Neutrophil (primary cell): ENCODE measurements around the gene ELP6.
A peak's percentile ranks its signal among the peaks of the same experiment; 100 is the strongest.
"Not testable (repeated sequence)": the region's sequence is repeated elsewhere in the genome, so short reads cannot be mapped to it uniquely, and the experiment has no call there.

Source experiments
- H3K27ac ChIP-seq: fragments of 200-600 bp; sonication (generic); 2 replicates; pipeline ENCODE4 v1.5.1; 2016; ENCODE audit warnings: mild to moderate bottlenecking, moderate library complexity
- H3K27me3 ChIP-seq: fragments of 200-600 bp; sonication (generic); 2 replicates; pipeline ENCODE4 v1.6.0; 2016; ENCODE audit warnings: mild to moderate bottlenecking
- H3K36me3 ChIP-seq: fragments of 200-600 bp; sonication (generic); 2 replicates; pipeline ENCODE4 v1.5.1; 2017
- H3K4me1 ChIP-seq, 2 experiments: fragments of 200-600 bp in 1 of 2; sonication (generic) in 1 of 2; 1 replicate in 1 of 2; 2 replicates in 1 of 2; pipeline versions ENCODE4 v1.5.1 to v1.6.1; 2013 to 2016; ENCODE audit warnings: low read depth in 1 of 2, low read length in 1 of 2, mild to moderate bottlenecking in 1 of 2, moderate library complexity in 1 of 2; ENCODE audit not compliant: control insufficient read depth in 1 of 2, insufficient read depth in 1 of 2
- H3K4me3 ChIP-seq, 2 experiments: fragments of 200-600 bp in 1 of 2; sonication (generic) in 1 of 2; 1 replicate in 1 of 2; 2 replicates in 1 of 2; pipeline ENCODE4 v1.5.1; 2013 to 2016; ENCODE audit warnings: low read depth in 1 of 2, low read length in 1 of 2, mild to moderate bottlenecking in 1 of 2, moderate library complexity in 1 of 2
- H3K9me3 ChIP-seq: fragments of 200-600 bp; sonication (generic); 2 replicates; pipeline ENCODE4 v1.5.1; 2016
- CTCF ChIP-seq: fragments of 200-600 bp; sonication (generic); IDR thresholded peaks from 2 replicates; pipeline ENCODE4 v1.5.1; 2016; ENCODE audit warnings: antibody characterized with exemption

The ELP6 gene

GRCh38 chr3:47520756-47521155 is 7.2 kb upstream of the ELP6 start:
- Histone ChIP-seq H3K36me3 (no peaks in the 10 kb centered on the region), H3K27ac (no peak overlapping the region), H3K9me3 (no peaks in the 10 kb centered on the region), H3K4me3 (no peak overlapping the region), H3K4me1 (peaks cover 0 to 4% of the 10 kb centered on the region in 2 experiments), H3K27me3 (no peaks in the 10 kb centered on the region)
- TF ChIP-seq CTCF: no peak

GRCh38 chr3:47517937-47518336 is 4.4 kb upstream of the ELP6 start:
- Histone ChIP-seq H3K9me3 (no peaks in the 10 kb centered on the region), H3K27ac (no peak overlapping the region), H3K27me3 (no peaks in the 10 kb centered on the region), H3K36me3 (no peaks in the 10 kb centered on the region), H3K4me3 (no peak overlapping the region), H3K4me1 (peaks cover under 1 to 4% of the 10 kb centered on the region in 2 experiments)
- TF ChIP-seq CTCF: no peak

- H3K36me3 ChIP-seq: no peaks in the 10 kb centered on the region
- H3K4me1 ChIP-seq: peaks cover 6 to 7% of the 10 kb centered on the region in 2 experiments
- H3K9me3 ChIP-seq: no peaks in the 10 kb centered on the region
- no peak overlapping the region for H3K27ac ChIP-seq
- no peak for TF ChIP-seq CTCF
- no peaks in the 10 kb centered on the region for H3K27me3 ChIP-seq
- no peak overlapping the region for H3K4me3 ChIP-seq
Observed at GRCh38 chr3:47515864-47516319, 2.4 kb upstream of the ELP6 start.

- H3K4me1 ChIP-seq: peaks cover 6 to 7% of the 10 kb centered on the region in 2 experiments
- no peaks in the 10 kb centered on the region for H3K36me3 ChIP-seq
- H3K4me3 ChIP-seq: no peak overlapping the region
- TF ChIP-seq CTCF: no peak
- H3K27ac ChIP-seq: no peak overlapping the region
- no peaks in the 10 kb centered on the region for H3K9me3 ChIP-seq
- H3K27me3 ChIP-seq: no peaks in the 10 kb centered on the region
Observed at GRCh38 chr3:47515100-47515499, 1.6 kb upstream of the ELP6 start.

GRCh38 chr3:47512416-47513124 is 942 bp downstream of the ELP6 start:
- no peak for TF ChIP-seq CTCF
- peaks cover 11% of the 10 kb centered on the region for H3K36me3 ChIP-seq
- no peaks in the 10 kb centered on the region for H3K27me3 ChIP-seq
- H3K9me3 ChIP-seq: no peaks in the 10 kb centered on the region
- H3K4me1 ChIP-seq: peaks cover 6 to 7% of the 10 kb centered on the region in 2 experiments
- peak overlapping the region; percentile 98 to 99 for H3K4me3 ChIP-seq
- peak overlapping the region; percentile 90 for H3K27ac ChIP-seq

DNA sequence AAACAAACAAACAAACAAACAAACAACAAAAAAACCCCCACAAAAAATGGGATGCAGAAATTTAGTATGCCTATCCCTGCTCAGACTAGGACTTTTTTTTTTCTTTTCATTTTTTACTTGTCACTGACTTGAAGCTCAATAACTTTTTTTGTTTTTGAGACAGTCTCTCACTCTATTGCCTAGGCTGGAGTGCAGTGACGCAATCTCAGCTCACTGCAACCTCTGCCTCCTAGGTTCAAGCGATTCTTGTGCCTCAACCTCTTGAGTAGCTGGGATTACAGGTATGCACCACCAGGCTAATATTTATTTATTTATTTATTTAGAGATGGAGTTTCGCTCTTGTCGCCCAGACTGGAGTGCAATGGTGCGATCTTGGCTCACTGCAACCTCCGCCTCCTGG is 8.2 kb downstream of the ELP6 start:
- not testable (repeated sequence) for H3K27ac ChIP-seq, H3K4me3 ChIP-seq, H3K4me1 ChIP-seq, H3K9me3 ChIP-seq, H3K27me3 ChIP-seq
- H3K36me3 ChIP-seq: peaks cover 44% of the 10 kb centered on the region
